ENCODE measurements around the gene CXCR4.

DNA sequence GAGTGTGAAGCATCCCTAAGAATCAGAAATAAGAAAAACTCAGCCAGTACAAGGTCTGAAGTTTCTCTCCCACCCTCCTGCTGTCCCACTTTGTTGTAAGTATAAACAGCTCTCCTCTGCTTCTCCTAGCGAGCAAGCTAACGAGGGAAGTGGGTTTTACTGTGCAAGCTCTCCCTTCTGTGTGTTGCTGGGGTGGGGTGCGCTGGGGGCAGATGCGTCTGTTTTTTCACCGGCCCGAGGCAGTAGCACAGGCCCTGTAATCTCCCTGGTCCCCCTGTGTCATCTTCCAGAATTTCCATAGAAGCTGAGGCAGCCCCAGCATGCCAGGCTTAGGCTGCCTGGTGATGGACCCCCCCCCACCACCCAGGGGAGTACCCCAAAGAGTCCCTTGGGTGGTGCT lies 9.4 kb upstream of the CXCR4 start:
- TF ChIP-seq, protein P1, sequence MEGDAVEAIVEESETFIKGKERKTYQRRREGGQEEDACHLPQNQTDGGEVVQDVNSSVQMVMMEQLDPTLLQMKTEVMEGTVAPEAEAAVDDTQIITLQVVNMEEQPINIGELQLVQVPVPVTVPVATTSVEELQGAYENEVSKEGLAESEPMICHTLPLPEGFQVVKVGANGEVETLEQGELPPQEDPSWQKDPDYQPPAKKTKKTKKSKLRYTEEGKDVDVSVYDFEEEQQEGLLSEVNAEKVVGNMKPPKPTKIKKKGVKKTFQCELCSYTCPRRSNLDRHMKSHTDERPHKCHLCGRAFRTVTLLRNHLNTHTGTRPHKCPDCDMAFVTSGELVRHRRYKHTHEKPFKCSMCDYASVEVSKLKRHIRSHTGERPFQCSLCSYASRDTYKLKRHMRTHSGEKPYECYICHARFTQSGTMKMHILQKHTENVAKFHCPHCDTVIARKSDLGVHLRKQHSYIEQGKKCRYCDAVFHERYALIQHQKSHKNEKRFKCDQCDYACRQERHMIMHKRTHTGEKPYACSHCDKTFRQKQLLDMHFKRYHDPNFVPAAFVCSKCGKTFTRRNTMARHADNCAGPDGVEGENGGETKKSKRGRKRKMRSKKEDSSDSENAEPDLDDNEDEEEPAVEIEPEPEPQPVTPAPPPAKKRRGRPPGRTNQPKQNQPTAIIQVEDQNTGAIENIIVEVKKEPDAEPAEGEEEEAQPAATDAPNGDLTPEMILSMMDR (conservative IDR thresholded peaks at IDR 0.05 in 1 of 2, IDR thresholded peaks at IDR 0.05 in 1 of 2; ENCODE audit: extremely low read depth in 1 of 2, insufficient read depth in 1 of 2, low read depth in 1 of 2, low read length in 2 of 2): no peak
- no peak for TF ChIP-seq EZH2 (IDR thresholded peaks at IDR 0.05; ENCODE audit: borderline replicate concordance, low read length)
